Measurements from ENCODE around the gene CD3E. TPM values are rescaled to one million over a fixed set of nuclear protein-coding genes. Genes with fewer than 3 reads are reported as not detected.

CD3E gene
- total RNA-seq, 3 donors from 2014 or later, result 6.3 to 9.7 (median 9.7) TPM

DNA sequence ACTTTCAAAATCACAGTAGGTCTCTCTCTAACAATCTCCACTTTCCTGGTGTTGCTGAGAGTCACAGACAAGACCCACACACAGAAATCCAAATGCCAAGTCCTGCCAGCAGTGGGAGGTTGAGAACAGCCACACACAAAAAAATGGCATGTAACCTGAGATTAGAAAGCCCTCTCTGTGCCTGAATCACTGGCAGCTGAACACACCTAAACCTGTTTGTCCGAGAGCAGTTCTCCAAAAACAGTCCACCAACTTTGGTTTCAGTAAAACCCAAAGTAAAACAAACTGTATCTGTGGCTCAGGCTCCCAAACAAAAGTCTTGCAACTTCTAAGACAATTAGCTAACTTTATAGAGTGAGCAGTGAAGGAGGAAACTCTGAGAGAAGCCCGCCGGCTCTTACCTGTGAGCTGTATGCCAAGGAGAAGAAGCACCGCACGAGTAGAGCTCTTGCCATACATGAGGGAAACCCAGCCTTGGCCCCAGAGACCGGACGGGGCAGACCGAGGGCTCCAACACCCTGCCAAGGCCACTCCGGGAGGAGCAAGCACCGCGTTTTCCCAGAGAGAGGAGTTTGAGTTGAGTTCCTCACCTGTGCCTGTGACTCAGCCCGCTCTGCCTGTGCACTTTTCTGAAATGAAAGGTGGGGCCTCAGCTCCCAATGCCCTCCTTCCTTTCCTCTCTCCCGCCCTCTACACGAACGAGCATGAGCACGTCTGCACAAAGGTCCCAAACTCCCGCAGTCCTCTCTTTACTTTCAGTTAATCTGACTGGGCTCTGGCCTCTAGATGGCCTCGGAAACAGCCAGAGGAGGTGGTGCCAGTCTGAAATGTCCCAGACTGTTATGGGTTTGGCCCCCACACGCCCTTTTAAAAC lies 40.6 kb upstream of the CD3E start, which contains the start of gene MPZL2:
TSS of gene MPZL2 (minus strand) at position 603 of the 874 bp plus-strand sequence. CDS start at position 459, 144 bp downstream.
- TF ChIP-seq, protein P1, sequence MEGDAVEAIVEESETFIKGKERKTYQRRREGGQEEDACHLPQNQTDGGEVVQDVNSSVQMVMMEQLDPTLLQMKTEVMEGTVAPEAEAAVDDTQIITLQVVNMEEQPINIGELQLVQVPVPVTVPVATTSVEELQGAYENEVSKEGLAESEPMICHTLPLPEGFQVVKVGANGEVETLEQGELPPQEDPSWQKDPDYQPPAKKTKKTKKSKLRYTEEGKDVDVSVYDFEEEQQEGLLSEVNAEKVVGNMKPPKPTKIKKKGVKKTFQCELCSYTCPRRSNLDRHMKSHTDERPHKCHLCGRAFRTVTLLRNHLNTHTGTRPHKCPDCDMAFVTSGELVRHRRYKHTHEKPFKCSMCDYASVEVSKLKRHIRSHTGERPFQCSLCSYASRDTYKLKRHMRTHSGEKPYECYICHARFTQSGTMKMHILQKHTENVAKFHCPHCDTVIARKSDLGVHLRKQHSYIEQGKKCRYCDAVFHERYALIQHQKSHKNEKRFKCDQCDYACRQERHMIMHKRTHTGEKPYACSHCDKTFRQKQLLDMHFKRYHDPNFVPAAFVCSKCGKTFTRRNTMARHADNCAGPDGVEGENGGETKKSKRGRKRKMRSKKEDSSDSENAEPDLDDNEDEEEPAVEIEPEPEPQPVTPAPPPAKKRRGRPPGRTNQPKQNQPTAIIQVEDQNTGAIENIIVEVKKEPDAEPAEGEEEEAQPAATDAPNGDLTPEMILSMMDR (IDR thresholded peaks at IDR 0.05), result no peak
- ATAC-seq (peak; percentile 87), DNase-seq (peak; percentile 80 to 83 (median 82))
- Histone ChIP-seq H3K4me1 (ENCODE audit: low read depth) (peaks cover 16% of the 10 kb centered on the region), H3K9me3 (no peaks in the 10 kb centered on the region), H3K36me3 (ENCODE audit: low read depth) (no peaks in the 10 kb centered on the region), H3K4me3 (peak within 1 kb of the TSS; percentile 11)
- intact Hi-C loops (cut with DNase I, micrococcal nuclease), result loop anchor here in 1 of 2 donors (5.0 kb wide), 1 partner anchor 62 kb away; no protein-coding TSS in a partner anchor

DNA sequence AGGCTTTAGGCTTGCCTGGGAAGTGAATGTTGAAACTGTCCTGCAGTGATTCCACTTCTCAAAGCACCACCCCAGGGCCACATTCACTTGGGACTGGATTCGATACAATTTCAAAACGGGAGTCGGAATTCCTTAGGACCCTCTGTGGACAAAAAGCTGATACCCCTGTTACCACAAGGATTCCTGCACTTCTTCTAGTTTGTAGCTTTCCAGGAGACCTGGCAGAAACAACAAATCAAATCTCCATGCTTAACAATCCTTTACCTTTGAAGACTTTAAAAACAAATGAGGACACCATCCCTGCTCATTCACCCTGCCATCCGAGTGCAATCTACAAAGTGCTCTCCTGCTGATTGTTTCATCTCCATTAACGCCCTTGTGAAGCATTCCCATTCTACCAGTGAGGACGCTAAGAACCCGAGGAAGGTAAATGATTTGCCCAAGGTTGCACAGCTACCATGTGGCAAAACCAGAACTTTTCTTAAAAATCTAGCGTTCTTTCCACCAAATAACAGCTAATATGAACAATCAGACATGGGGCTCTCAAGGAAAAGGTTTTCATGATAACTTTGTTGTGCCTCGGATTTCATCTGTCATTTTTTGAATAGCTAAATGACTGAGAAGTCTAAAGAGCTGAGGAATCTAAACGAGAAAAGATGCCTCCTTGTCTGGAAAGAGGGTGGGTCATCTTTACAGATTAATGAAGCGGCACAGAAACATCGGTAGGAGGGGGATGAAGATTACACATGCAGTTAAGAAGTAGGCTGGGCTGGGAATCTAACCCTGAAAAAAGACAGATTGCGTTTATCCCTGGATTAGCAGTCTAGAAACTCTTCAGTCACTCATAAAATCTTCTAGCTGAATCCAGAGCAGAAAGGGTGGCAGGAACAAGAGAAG lies 39.7 kb upstream of the CD3E start:
- DNase-seq (no peak), ATAC-seq (peak; percentile 14)
- TF ChIP-seq, protein P1 (IDR thresholded peaks at IDR 0.05), result no peak
- no peaks in the 10 kb centered on the region for H3K36me3 ChIP-seq (ENCODE audit: low read depth)
- H3K4me3 ChIP-seq, result no peak overlapping the region
- H3K4me1 ChIP-seq (ENCODE audit: low read depth), result peaks cover 16% of the 10 kb centered on the region
- no peaks in the 10 kb centered on the region for H3K9me3 ChIP-seq
- intact Hi-C loops (cut with DNase I, micrococcal nuclease), result loop anchor here in 1 of 2 donors (5.0 kb wide), 1 partner anchor 63 kb away; no protein-coding TSS in a partner anchor

DNA sequence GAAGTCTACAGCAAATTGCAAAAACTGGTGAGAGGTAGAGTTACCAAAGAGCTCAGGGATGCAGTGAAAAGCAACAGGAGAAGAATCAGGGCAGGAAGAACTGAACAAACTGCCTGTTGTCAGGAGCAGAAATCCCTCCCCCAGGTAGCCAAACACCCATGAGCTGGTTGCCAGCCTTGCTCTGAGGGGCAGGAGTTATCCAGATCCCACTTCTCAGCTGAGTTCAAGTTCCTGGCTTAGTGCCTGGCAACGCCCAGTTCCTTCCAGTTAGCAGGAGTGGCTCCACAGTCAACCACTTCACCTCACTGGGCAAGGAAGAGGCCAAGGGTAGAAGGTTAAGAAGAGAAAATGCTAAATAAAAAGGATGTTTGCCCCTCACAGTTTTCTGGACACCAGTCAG lies 38.6 kb upstream of the CD3E start:
- H3K4me1 ChIP-seq (ENCODE audit: low read depth), result peaks cover 12% of the 10 kb centered on the region
- intact Hi-C loops (cut with DNase I, micrococcal nuclease), result no loop called here
- H3K36me3 ChIP-seq (ENCODE audit: low read depth), result no peaks in the 10 kb centered on the region
- no peaks in the 10 kb centered on the region for H3K9me3 ChIP-seq
- H3K4me3 ChIP-seq, result no peak overlapping the region
- TF ChIP-seq, protein P1 (IDR thresholded peaks at IDR 0.05), result no peak
- ATAC-seq (peak; percentile 67), DNase-seq (peak; percentile 82 to 84 (median 82))

DNA sequence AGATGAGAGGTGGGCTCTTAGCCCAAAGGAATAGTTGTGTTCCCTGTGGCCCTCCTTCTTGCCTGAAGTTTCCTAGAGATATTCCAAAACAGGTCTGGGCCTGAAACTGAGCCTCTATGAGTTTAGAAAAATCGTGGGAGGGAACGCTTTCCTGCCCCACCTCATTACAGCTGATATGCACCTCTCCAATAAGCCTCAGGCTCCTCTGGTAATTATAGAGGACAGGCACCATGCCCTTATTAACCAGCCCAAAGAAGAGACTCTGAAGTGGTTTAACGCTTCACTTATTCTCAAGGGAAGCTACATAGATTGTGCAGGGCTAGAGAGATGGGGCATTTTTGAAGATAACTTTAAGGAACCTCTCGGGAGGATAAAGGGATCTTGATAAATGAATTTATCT lies 37.0 kb upstream of the CD3E start:
- TF ChIP-seq, protein P1 (IDR thresholded peaks at IDR 0.05), result no peak
- intact Hi-C loops (cut with DNase I, micrococcal nuclease), result no loop called here
- H3K9me3 ChIP-seq, result no peaks in the 10 kb centered on the region
- DNase-seq (no peak), ATAC-seq (no peak)
- H3K4me1 ChIP-seq (ENCODE audit: low read depth), result peaks cover 4% of the 10 kb centered on the region
- H3K36me3 ChIP-seq (ENCODE audit: low read depth), result no peaks in the 10 kb centered on the region
- H3K4me3 ChIP-seq, result no peak overlapping the region

DNA sequence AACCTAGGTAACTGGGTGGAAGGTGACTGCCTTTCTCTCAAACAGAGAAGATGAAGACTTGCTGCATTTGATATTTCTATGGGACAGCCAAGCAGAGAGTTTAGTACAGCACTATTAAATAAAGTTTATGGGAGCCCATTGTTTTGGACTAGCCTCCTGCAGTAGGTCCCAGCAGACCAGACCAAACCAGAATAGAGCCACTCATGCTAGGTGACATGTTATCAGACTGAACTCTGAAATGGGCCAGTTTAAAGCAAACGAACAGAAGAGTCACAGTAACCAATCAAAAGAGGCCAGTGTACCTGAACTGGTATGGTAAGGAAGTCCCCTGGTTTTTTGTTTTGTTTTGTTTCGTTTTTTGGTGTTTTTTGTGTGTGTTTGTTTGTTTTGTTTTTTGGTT lies 32.5 kb upstream of the CD3E start:
- H3K36me3 ChIP-seq (ENCODE audit: low read depth), result no peaks in the 10 kb centered on the region
- no peaks in the 10 kb centered on the region for H3K9me3 ChIP-seq
- intact Hi-C loops (cut with DNase I, micrococcal nuclease), result no loop called here
- H3K4me3 ChIP-seq, result no peak overlapping the region
- DNase-seq (no peak), ATAC-seq (peak; percentile 80)
- H3K4me1 ChIP-seq (ENCODE audit: low read depth), result peaks cover 15% of the 10 kb centered on the region
- TF ChIP-seq, protein P1 (IDR thresholded peaks at IDR 0.05), result no peak
